Gastroesophageal sphincter (tissue), 3 donors: ENCODE data around the gene PTAFR.

Source experiments
- POLR2A ChIP-seq, 2 donors: fragments of 450-650 bp; IDR thresholded peaks; one replicate each; pipeline ENCODE4 v1.6.1; 2017; ENCODE audit warnings: antibody characterized with exemption in 2 of 2, mild to moderate bottlenecking in 2 of 2, moderate library complexity in 1 of 2
- POLR2AphosphoS5 ChIP-seq: sonication (generic); formaldehyde crosslinking; IDR thresholded peaks from one replicate; pipeline ENCODE4 v1.6.1; 2017; ENCODE audit warnings: antibody characterized with exemption
- TF ChIP-seq, protein P1 (sequence below), 4 experiments: fragments of 200-600 bp in 2 of 4; fragments of 450-650 bp in 2 of 4; sonication (generic) in 1 of 4; IDR thresholded peaks; one replicate each; pipeline ENCODE4 v1.5.1; 2017 to 2019; ENCODE audit warnings: antibody characterized with exemption in 4 of 4, mild to moderate bottlenecking in 2 of 4, moderate library complexity in 2 of 4

DNA sequence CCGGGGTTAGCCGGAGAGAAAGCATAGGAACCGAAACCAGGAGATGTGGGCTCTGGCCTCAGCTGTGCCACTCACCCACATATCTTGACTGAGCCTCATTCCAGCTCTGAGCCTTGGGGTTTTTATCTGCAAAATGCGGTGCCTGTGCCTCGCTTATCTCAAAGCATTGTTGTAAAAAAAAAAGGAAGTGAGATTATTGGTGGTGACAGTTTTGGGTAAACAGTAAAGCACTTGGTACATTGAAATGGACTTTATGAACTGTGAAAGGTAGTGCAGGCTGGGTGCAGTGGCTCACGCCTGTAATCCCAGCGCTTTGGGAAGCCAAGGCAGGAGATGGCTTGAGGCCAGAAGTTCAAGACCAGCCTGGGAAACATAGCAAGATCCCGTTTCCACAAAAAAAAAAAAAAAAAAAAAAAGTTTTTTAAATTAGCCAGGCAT lies 3.8 kb downstream of the PTAFR start:
- TF ChIP-seq, protein P1, sequence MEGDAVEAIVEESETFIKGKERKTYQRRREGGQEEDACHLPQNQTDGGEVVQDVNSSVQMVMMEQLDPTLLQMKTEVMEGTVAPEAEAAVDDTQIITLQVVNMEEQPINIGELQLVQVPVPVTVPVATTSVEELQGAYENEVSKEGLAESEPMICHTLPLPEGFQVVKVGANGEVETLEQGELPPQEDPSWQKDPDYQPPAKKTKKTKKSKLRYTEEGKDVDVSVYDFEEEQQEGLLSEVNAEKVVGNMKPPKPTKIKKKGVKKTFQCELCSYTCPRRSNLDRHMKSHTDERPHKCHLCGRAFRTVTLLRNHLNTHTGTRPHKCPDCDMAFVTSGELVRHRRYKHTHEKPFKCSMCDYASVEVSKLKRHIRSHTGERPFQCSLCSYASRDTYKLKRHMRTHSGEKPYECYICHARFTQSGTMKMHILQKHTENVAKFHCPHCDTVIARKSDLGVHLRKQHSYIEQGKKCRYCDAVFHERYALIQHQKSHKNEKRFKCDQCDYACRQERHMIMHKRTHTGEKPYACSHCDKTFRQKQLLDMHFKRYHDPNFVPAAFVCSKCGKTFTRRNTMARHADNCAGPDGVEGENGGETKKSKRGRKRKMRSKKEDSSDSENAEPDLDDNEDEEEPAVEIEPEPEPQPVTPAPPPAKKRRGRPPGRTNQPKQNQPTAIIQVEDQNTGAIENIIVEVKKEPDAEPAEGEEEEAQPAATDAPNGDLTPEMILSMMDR (IDR thresholded peaks at IDR 0.05): no peak
- TF ChIP-seq POLR2AphosphoS5: no peak
- TF ChIP-seq POLR2A (IDR thresholded peaks at IDR 0.05): no peak
